Embryonic facial prominence (tissue), 1 donor: ENCODE results near the gene IQCN.

Source experiments
- DNase-seq: peaks from one replicate; pipeline ENCODE4 v3.0.0-alpha.2; 2016; ENCODE audit errors: extremely low spot score

The IQCN gene

DNA sequence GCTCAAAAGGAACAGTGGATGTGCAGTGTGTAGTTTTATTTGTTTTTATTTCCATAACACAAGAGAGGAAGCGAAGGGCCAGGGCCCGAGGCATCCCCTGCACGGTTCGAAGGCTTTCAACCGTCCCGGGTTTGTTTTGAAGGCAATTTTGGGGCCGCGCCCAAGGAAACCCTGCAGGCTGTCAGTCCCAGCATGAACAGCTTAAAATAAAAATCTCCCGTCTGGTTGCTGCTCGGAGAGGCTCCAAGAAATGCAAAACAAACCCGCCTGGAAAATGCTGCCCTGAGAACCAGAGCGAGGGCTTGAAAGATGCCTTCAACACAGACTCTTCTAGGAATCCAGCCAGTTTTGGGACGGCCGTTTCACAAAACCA is 32.6 kb upstream of the IQCN start:
- DNase-seq, result no peak

DNA sequence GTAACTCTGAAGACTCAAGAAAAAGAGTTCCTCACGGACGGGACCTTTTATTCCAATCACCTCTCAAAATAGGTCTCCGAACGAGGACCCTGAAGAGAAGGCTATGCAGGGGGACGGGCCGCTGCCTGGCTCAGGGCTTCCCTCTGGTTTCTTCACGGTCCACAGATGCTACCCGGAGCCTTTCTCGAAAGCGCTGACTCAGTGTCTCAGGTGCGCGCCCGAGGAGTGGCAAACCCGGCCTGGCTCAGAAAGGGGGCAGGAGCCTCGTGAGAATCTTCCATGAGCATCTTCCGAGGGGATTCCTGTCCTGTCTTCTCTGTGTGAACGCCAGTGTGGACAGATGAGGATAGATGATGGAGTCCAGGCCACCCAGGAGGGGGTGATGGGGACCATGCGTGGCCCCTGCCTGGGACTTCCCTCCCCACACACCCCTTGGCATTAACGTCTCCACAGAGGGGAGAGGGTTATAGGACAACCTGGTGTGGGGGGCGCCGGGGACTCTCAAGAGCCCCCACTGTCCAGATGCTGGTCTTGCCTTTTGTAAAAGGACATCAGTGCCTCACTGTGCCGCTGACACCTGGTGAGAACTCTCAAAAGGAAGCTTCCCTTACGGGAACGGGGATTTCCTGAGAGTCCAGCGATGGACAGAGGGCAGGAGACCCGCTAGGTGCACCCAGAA is 32.1 kb upstream of the IQCN start:
- DNase-seq, result no peak

- no peak for DNase-seq
Measured at GRCh38 chr19:18304458-18305310, 30.4 kb upstream of the IQCN start.

GRCh38 chr19:18304208-18304457 is 29.9 kb upstream of the IQCN start:
- no peak for DNase-seq

DNA sequence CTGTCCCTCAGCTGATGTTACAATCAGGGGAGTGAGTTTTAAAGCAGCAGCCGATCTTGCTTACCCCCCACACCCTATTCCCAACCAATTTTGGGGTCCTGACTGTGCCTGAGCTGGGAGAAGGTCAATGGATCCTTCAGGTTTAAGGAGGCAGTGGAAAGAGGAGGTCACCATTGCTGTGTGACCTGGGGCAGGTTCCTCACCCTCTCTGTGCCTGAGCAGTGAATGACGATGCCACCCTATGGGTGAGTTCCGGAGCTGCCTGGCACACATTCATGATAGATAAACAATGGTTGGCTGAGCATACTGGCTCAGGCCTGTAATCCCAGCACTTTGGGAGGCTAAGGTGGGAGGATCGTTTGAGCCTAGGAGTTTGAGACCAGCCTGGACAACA is 27.5 kb upstream of the IQCN start:
- no peak for DNase-seq

GRCh38 chr19:18300930-18301717 is 26.9 kb upstream of the IQCN start:
- DNase-seq, result no peak

- no peak for DNase-seq
Measured at GRCh38 chr19:18299654-18300053, 25.4 kb upstream of the IQCN start.

DNA sequence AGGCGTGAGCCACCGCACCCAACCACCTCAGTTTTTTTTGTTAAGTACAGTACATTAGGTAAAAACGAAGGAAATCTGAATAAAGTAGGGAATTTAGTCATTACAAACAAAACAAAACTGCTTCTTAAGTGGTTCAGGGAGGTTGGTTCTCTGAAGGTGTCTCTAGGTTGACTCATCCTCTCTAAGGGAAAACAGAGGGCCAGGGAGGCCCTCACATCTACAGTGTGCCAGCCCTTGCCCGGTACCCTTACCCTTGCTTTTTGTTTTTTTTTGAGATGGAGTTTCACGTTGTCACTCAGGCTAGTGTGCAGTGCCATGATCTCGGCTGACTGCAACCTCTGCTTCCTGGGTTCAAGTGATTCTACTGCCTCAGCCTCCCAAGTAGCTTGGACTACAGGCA is 24.3 kb upstream of the IQCN start:
- DNase-seq, result no peak

DNA sequence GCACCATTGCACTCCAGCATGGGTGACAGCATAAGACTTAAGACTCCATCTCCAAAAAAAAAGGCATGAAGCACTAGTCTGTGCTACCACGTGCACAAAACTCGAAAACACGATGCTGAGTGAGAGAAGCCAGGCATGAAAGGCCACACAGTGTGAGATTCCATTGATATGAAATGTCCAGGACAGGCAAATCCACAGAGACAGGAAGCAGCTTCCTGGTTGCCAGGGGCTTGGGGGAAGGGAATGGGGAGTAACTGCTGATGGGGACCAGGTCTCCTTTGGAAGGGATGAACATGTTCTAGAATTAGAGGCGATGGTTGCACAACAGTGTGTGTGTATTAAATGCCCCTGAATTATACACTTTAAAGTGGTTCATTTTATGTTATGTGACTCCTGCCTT is 23.1 kb upstream of the IQCN start:
- no peak for DNase-seq

- no peak for DNase-seq
Measured at GRCh38 chr19:18295034-18295451, 20.8 kb upstream of the IQCN start.

DNA sequence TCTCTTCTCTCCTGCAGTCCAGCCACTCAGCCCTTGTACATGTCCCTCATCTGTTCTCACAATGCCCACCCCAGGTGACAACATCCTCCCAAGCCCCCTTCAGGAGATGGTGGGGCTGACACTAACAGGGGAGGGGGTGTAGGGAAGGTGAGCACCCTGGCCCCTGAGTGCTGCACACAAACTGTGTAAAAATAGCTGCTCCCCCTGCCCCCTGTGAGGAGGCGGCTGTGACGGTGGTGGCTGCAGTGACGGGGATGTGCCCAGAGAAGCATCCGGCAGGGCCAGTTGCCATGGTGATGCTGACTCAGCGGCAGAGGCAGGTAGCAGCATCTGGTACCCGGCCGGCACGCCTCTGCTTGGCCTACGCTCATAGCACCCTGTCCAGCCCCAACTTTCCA is 20.2 kb upstream of the IQCN start:
- no peak for DNase-seq

- no peak for DNase-seq
Measured at GRCh38 chr19:18293642-18294466, 19.6 kb upstream of the IQCN start.

GRCh38 chr19:18292810-18293641 is 18.8 kb upstream of the IQCN start:
- peak; percentile 90 for DNase-seq

GRCh38 chr19:18292462-18292809 is 18.2 kb upstream of the IQCN start:
- no peak for DNase-seq

- DNase-seq, result peak; percentile 71
Measured at GRCh38 chr19:18291590-18292461, 17.6 kb upstream of the IQCN start.

- no peak for DNase-seq
Measured at GRCh38 chr19:18291019-18291524, 16.8 kb upstream of the IQCN start.

DNA sequence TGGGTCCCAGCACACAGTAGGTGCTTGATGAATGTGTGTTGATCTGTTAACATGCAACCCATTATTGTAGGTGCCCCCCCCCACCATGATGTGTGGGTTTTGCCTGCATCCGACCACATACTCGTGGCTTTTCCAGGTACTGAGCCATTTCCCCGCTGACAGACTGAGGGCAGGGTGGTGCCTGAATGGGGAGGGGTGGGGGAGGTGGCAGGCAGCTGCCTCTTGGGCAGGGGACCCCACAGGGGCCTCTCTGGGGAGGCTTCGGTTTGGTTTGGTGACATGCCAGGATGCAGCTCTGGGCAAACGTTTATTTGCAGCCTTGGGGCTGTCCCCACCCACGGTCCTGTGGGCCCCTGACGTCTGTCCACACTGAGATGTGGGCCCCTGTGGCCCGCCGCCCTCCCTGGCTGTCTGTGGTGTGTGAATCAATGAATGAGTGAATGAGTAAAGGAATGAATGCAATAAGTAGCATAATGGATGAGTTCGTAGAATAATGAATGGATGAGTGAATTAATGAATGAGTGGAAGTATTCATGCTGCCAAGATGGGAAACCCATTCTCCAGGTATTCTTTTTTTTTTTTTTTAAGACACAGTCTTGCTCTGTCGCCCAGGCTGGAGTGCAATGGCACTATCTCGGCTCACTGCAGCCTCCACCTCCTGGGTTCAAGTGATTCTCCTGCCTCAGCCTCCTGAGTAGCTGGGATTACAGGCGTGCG is 16.2 kb upstream of the IQCN start:
- DNase-seq, result no peak

DNA sequence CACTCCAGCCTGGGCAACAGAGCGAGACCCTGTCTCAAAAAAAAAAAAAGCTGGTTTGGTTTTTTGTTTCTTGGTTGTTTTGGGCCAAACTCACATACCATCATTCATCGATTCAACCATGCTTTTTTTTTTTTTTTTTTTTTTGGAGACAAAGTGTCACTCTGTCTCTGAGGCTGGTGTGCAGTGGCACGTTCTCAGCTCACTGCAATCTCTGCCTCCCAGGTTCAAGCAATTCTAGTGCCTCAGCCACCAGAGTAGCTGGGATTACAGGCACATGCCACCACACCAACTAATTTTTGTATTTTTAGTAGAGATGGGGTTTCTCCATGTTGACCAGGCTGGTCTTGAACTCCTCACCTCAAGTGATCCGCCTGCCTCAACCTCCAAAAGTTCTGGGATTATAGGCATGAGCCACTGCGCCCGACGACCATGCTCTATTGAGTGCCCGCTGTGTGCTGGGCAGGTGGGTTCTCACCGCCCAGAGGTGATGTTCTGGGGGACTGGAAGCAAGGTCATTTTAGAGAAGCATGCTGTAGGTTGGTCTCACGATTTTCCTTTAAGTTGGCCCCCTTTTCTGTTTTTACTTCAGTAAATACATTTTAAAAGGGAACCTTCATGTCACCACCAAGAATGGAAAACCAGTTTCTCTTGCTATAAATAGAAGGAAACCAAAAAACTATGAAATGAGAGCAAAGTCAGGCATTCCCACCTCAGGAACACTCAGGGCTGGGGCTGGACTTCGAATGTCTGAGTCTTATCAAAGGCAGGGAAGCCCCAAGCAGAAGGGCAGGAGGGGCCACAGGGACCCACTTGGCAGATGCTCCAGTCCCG is 15.4 kb upstream of the IQCN start:
- no peak for DNase-seq
